ENCODE results near the gene TMPRSS4.

GRCh38 chr11:118146554-118146953 is 69.7 kb downstream of the TMPRSS4 start:
- TF ChIP-seq CTCF (IDR thresholded peaks at IDR 0.05), result no peak
- no peak for TF ChIP-seq EZH2 (IDR thresholded peaks at IDR 0.05; ENCODE audit: borderline replicate concordance, insufficient read depth, low read depth, low read length, poor library complexity, severe bottlenecking)

Measured in B cell (primary cell).